GM21390 (cell line): ENCODE data around the gene PSMD6.

Source experiments
- ATAC-seq: cut with Tn5 transposase; IDR thresholded peaks from one replicate; pipeline ENCODE4 v1.9.1; 2021; ENCODE audit not compliant: unreplicated experiment

The PSMD6 gene

DNA sequence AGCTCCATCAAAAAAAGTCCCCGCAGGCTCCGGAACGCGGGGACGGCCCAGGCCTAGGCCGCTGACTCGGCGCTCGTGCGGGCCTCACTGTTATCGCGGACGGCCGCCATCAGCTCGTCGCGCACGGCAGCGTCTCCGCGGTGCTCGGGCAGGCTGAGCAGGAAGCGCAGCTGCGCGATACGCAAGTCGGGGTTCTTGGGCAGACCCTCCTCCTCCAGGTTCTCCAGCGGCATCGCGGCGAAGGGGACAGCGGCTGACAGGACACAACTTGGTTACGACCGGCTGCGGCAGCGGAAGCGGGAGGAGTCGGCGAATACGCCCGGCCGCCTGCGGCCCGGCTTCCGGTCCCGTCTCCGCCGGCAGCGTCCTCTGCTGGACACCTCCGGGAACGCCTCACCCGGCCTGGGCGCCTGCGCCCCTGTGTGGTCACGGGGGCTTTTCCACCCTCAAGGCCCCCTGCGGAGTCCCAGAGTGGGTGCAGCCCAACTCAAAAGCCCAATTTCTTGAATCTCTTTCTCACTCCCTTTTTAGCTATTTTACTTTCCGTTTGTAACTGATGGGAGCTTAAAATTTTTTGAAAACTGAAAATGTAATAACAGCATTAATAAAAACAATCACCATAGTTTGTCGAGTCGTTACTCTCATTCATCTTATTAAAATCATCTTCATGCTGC, at the start of gene PSMD6:
TSS of gene PSMD6 (minus strand) at position 308 of the 674 bp plus-strand sequence. CDS start at position 233, 75 bp downstream.
- ATAC-seq, result peak; percentile 97

DNA sequence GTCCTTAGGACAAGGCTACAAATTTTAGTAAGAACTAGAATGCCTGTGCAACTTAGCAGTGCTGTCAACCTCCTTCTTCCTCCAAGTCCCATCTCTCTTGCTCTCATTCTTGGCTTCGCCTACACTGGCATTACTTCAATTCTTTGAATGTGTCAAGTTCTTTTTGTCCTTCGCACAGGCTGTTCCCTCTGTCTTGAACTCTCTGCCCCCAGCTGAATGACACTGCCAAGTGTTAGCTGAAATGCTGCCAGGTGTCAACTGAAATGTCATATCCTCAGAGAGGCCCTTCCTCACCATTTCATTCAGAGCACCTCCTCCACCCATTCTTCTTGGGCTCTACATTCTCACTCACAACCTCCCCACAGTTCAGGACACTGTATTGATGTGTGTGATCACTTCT, 48.8 kb upstream of the PSMD6 start:
- no peak for ATAC-seq

DNA sequence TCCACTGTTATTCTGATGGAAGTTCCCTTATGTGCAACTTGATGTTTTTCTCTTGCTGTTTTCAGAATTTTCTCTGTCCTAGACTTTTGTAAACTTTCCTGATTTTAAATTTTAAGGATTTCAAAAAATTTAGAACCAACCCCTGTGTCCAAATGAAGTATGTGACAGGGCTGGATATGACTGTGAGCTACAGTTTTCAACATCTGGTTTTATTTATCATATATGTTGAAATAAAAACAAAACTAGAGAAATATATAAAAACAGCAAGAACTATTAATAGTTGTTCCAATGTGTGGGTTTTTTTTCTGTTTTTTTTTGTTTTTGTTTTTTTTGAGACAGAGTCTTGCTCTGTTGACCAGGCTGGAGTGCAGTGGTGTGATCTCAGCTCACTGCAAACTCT, 47.4 kb upstream of the PSMD6 start:
- ATAC-seq, result no peak

- ATAC-seq, result no peak
Measured at GRCh38 chr3:64067506-64068346, 44.4 kb upstream of the PSMD6 start.

DNA sequence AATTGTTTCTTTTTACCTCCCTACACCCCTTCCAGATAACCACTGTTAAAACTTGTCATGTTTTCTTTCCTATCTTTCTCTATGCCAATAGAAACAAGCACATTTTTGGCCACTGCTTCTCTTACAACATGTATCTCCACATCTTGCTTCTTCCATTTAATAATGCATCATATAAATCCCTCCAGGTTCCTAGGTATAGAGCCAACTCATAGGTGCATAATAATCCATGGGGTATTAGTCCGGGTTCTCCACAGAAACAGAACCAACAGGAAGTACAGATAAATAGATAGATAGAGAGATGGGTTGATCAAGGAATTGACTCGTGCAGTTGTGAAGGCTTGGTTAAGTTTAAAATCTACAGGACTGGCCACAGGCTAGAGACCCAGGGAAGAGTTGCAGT, 41.5 kb upstream of the PSMD6 start:
- ATAC-seq, result no peak

- ATAC-seq, result no peak
Measured at GRCh38 chr3:64063983-64064438, 40.7 kb upstream of the PSMD6 start.

- ATAC-seq, result no peak
Measured at GRCh38 chr3:64063207-64063982, 40.1 kb upstream of the PSMD6 start.

DNA sequence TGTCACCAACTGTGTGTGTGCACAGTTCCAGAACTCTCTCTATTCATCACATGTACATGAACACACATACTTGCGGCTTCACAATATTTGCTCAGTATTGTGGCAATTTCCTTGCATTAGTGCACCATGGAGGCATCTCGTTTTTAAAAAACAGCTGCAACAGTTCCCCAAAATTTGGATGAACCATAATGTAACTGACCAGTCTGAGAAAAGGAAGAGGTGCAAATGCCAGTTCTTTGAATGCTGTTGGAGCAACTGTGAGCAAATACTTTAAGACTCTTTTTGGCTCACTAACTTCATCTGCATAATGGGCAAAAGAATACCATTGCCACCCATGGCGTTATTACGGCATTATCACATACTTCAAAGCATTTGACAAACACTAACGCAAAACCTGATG, 38.3 kb upstream of the PSMD6 start:
- ATAC-seq, result no peak

DNA sequence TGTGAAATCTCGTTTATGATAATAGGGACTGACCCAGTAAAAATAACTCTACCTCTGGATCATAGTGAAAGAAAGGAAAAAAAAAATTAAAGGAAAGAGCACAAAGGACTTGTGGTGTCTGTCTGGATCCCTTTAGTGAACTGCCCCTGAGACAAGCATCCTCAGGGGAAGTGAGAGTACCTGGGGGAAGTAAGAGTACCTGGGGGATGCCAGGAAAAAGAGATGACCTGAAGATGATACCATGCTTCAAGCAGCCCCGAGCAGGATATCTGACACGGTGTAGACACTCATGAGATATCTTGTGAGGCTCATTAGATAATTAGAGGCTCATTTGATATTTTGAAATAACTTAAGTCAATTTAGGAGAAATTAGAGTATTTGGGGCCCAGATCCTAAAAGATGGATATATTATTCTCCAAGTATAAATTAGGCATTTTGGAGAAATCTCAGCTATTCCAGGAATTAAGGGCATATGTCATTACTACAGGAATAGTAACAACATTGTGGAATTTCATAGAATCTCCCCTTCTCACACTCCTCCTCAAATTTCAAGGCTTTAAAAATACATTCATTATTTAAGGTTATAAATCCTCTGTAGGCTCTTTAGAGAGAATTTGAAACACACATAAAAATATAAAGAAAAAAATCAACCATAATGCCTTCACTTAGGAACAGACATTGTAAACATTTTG, 36.3 kb upstream of the PSMD6 start:
- no peak for ATAC-seq

DNA sequence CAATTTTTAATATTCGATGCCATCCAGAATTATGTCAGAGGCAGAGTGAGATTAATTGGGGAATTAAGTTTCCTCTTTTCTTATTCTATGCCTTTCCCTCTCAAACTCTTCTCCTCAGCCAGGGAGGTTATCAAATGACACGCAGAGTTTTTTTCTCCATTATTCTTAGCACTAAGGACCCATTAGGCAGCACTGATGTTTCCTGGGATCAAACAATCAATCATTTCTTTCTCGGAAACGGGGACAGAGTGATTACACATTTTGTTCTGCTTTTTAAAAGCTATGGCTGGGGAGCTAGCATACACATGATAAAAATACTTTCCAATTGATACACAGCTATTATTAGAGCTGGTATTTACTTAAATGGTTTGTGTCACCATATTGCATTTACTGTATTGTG, 35.3 kb upstream of the PSMD6 start:
- no peak for ATAC-seq

DNA sequence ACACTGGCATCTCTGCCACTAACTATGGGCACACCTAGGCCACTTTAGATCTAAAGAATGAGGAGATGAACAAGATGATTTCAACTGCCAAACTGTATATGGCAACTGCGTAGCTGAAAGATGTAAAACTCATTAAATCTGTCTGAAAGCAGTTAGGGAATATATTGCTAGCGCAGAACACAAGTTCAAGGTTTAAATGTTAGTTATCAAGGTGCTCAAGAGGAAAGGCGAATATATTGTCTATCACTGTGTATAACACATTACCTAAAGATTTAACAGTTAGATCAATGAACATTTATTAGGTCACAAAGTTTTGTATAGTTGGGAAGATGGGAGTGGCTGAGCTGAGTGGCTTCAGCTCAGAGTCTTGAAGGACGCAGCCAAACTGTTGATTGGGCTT, 33.9 kb upstream of the PSMD6 start:
- no peak for ATAC-seq

DNA sequence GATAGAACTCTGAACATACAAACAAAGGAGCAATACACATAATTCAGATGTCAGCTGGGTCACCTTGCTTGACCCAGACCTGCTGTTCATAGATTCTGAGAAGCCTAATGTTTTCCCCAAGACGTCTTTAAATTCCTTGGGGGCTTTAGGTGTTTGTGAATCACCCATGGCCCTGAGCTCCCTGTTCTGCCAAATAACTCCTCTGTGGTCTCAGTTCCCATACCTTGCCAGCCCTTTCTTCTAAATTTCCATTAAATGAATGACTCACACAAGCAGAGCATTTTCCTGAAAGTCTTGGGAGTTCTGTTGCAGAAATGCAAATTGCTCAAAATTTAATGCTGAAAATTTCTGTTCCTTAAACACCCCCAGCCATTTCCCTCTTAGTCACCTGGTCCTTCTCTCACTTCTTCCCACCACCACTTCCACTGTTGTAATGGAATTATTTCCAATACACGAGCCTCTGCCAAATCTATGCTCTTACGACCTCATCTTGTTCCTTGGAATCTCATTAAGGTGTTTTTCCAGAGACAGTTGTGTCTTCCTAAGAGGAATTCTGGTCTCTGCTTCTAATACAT, 33.4 kb upstream of the PSMD6 start:
- no peak for ATAC-seq

- ATAC-seq, result no peak
Measured at GRCh38 chr3:64055076-64055475, 31.8 kb upstream of the PSMD6 start.

GRCh38 chr3:64054488-64054887, 31.2 kb upstream of the PSMD6 start:
- ATAC-seq, result no peak

DNA sequence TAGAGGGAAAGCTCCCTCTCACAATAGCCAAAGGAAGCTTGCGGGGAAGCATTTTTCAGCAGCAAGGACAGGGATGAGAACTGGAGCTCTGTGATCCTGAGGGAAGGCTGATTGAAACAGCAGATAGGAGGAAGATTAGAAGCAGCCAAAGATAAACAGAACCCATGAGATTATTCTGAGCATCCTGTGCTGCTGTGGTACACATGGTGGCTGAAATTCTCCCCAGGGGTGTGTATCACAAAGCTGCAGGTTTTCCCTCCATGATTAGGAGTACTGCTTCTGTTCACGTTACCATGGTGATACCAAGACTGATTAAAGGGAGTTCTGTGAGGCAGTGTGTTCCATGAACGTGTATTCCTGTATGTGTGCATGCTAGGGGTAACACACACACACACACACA, 30.3 kb upstream of the PSMD6 start:
- ATAC-seq, result no peak

GRCh38 chr3:64053117-64053516, 29.8 kb upstream of the PSMD6 start:
- ATAC-seq, result no peak

GRCh38 chr3:64049832-64050231, 26.5 kb upstream of the PSMD6 start:
- ATAC-seq, result no peak

- no peak for ATAC-seq
Measured at GRCh38 chr3:64049136-64049535, 25.8 kb upstream of the PSMD6 start.

- no peak for ATAC-seq
Measured at GRCh38 chr3:64048631-64049061, 25.4 kb upstream of the PSMD6 start.

DNA sequence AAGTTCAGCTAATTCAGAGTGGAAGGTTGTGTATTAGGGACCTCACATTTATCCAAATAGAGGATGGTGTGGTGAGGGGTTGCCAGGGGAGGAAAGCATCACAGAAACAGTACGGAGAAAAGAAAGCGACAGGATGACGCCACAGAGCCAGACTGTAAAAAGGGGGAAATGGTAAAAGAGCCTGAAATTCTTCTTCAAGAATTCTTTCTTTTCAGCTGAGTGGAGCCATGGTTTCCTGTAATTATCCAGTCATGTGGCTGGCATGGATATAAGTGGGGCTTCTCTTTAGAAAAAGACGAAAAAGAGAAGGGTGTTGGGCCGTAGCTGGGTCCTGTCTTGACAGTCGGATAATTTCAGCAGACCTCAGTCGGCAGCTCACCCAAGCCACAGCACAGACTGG, 24.5 kb upstream of the PSMD6 start:
- no peak for ATAC-seq
